GM18951 (cell line): ENCODE data around the gene LGR4.

Experiments
- POLR2A ChIP-seq: IDR thresholded peaks from 4 replicates; pipeline ENCODE4 v1.6.1; 2011; ENCODE audit warnings: mild to moderate bottlenecking; ENCODE audit not compliant: insufficient read length, insufficient read depth; ENCODE audit errors: extremely low read depth
- in situ Hi-C: fragments of 300-500 bp; cut with MboI; formaldehyde crosslinking; loops from one replicate; pipeline ENCODE4 v1.12.0; 2022; ENCODE audit warnings: low sequenced_read_pairs, mixed read lengths, inconsistent platforms; ENCODE audit not compliant: unreplicated experiment

The LGR4 gene

GRCh38 chr11:27420722-27421572 lies 51.6 kb downstream of the LGR4 start:
- TF ChIP-seq POLR2A: no peak
- in situ Hi-C loops: no loop called here

GRCh38 chr11:27420217-27420616 lies 52.4 kb downstream of the LGR4 start:
- TF ChIP-seq POLR2A: no peak
- in situ Hi-C loops: no loop called here

GRCh38 chr11:27418356-27418755 lies 54.2 kb downstream of the LGR4 start:
- in situ Hi-C loops: no loop called here

DNA sequence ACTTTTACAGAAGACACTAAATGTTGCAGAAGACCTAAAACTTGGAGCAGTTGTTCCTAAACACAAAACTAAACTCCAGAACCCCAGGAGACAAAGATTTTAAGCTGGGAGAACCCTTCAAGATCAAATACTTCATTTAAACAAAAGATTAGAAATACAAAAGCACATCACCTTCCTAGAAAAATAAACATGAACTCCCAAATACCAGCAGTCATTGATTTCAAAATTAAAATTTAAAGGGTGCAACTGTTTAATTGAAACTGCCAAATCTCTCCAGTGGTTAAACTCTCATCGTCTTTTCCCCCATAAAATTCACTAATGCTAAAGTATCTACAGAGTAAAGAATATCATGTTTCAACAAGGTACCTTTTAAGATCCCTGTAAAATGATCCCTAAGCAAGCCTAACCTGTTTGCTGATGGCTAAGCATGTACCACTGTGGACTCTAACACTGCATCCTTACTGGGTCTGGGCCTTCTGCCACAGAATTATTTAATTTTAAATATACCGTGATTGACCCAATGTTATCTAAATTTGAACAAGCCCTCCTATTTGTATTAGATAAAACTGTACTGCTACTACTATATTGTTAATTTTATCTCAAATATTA lies 55.9 kb downstream of the LGR4 start:
- TF ChIP-seq POLR2A: no peak
- in situ Hi-C loops: no loop called here

More at GRCh38 chr11:27418356-27418755, 54.2 kb downstream of the LGR4 start:
- TF ChIP-seq POLR2A: no peak

DNA sequence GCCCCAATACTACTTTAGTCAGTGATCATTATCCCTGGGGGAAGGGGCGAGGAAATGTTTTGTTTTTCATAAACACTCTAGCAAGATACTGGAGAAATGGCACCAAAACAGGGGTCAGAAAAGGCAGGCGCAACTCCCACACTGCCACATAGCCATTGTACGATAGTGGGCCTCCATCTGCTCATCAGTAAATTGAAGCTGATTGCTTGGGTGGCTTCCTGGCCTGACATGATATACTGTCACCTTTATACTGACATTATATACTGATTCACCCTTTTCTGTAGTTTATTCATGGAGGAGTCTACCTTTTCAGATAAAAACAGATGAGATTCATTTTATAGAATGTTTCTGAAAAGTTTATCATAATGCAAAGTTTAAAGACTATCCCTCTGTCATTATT lies 57.9 kb downstream of the LGR4 start:
- in situ Hi-C loops: no loop called here
- TF ChIP-seq POLR2A: no peak

- in situ Hi-C loops: no loop called here
- TF ChIP-seq POLR2A: no peak
Observed at GRCh38 chr11:27413218-27413617, 59.4 kb downstream of the LGR4 start.

DNA sequence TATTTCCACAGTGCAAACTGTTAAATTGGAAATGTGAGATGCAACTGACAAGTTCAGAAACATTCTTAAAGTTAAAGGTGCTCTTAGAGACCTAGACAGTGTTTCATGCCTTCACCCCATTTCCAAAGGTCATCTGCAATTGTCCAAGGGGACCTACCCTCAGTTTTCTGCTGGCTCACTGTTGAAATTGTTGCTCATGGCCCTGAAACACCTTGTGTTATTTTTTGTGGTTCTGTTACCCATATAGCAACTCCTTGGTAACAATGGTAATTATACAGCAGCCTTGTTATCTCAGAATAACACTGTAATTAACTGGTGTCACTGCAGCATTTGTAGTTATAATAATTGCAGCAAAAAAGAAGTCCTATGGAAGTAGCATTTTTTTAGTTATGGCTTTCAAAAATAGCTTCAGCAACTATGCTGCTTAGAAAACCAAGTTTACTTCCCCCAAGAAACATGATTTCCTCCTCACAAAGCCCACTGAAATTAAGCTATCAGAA lies 60.3 kb downstream of the LGR4 start:
- in situ Hi-C loops: no loop called here
- no peak for TF ChIP-seq POLR2A

DNA sequence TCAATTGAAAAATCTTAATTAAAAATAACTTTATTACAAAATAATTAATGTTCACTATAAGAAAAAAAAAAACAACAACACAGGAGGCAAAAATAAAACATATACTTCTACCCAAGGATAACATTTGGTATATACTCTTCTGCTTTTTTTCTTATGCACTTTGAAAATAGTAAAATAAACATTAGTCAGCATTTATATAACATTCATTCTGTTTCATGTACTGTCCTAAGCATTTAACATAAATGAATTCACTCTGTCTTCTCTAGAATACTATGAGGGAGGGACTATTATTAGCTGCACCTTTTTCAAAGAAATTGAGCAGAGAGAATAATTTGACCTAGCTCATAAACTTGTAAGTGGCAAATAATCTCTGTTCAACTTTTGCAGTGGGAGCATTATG lies 61.3 kb downstream of the LGR4 start:
- in situ Hi-C loops: no loop called here
- TF ChIP-seq POLR2A: no peak

DNA sequence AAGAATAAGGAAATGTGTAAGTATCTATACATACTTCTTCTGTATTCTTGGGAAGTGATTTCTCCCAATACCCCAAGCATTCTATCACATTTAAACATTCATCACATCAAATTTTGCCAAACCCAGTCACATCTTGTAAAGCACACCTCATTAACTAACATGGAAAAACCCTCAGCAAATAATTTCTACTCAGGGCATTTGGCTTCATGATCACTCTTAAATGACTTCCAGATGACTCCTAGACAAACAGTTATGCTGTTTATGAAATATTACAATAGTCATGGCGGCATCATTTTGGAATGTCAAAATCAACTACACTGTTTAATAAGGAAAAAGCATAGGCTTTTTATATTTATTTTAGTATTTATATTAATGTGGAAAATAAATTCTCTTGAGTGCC lies 62.3 kb downstream of the LGR4 start:
- in situ Hi-C loops: no loop called here
- no peak for TF ChIP-seq POLR2A

DNA sequence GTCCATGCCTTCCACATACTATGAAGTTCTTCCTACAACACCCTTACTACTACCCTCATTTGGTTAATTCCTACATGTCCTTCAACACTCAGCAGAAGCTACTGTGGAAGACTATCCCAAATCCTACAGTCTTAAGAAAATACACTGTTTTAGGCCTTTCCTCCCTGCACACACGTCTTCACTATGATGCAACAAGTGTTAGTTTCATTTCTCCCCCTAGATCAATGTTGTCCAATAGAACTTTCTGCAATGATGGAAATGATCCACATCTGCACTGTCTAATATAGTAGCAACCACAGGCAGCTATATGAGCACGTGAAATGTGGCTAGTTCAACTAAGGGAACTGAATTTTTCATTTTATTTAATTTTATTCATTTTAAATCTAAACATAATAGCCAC lies 62.8 kb downstream of the LGR4 start:
- TF ChIP-seq POLR2A: no peak
- in situ Hi-C loops: no loop called here

- in situ Hi-C loops: no loop called here
- TF ChIP-seq POLR2A: no peak
Observed at GRCh38 chr11:27409049-27409448, 63.5 kb downstream of the LGR4 start.

DNA sequence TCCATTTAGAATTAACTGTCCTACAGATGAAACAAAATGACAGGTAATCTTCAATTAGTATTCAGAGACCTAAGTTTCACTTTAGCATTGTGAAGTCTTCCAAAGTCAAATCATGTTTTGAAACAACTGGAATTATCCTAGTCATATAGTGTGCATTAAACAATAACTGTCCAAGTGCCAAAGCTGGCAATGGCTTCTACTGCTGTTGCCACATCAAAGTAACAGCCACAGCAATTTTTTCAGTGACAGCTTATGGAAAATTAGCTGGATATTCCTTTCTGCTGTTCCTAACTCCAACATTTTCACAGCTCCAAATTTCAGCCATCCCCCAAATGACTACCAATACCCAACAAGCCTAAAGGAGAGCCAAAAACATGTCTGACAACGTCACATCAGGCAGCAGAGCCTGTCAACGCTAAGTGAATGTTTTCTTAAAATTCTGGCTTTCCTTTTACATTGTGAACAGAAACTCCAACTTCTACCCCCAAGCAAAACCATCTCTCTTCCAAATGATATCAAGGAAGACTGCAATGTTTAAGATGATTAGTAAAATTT lies 64.3 kb downstream of the LGR4 start:
- in situ Hi-C loops: no loop called here
- no peak for TF ChIP-seq POLR2A

DNA sequence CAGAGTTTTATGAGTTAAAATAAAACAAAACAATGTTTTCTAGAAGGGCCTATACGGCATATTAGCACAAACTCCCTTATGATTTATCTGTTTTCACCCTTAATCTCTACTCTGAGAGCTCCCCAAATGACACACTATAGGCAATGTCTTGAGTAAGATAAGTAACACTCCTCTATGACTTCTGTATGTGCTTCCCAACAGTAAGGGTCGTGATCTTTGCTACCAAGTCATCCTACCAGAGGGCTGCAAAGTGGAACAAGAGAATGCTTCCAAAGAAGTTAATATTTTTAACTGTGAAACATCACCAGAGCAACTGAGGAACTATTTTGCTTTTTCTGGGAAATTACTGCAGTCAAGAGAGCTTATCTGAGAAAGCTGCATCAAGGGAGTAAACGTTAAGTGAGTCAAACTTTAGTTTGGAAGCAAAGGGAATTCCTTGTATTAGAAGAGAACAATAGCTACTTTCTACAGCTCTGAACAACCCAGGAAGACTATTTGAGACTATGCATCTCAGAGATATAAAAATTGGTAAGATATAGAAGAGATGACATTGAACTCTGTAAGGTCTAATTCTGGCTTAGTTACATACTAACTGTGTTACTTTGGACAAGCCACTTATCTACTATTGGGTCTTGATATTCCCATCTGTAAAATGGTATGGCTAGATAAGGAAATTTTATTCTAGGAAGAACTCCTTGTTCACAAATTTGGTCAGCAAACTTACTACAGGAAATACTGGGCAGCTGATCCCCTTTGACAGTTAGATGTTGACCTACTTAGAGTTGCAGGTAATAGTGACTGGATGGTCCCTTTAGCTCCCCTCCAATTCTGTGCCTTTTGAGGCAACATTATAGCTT lies 65.9 kb downstream of the LGR4 start:
- in situ Hi-C loops: no loop called here
- TF ChIP-seq POLR2A: no peak

DNA sequence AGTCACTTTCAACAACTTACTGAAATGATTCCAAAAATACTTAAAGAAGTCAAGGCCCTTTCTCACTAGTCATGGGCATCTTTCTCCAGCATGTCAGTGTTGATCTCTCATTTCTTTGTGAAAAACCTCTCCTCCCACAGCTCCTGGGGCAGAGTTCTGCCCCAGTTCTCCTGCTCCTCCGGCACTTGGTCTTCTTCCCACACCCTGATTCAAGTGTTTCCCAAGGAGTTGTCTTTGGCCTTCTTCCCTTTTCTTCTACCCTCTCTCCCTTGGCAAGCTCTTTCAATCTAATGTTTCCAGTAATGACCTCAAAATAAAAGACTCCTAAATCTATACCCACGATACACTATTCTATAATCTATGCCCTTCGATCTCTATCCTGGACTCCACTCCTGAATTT lies 67.5 kb downstream of the LGR4 start:
- TF ChIP-seq POLR2A: no peak
- in situ Hi-C loops: no loop called here
